PFSK-1 (cell line): ENCODE results near the gene PAPPA.

Experiments used
- FOXP2 ChIP-seq: optimal IDR thresholded peaks from 2 replicates; pipeline ENCODE3; 2011; ENCODE audit warnings: borderline replicate concordance, control low read depth, inconsistent platforms; ENCODE audit not compliant: insufficient read depth; ENCODE audit errors: extremely low read length, extremely low read depth
- POLR2AphosphoS5 ChIP-seq: IDR thresholded peaks from 2 replicates; pipeline ENCODE4 v1.6.1; 2012; ENCODE audit warnings: low read depth, mild to moderate bottlenecking, control low read depth, low read length, moderate library complexity
- SIN3A ChIP-seq: IDR thresholded peaks from 2 replicates; pipeline ENCODE4 v1.6.1; 2012; ENCODE audit warnings: mild to moderate bottlenecking, low read length, moderate library complexity, borderline replicate concordance; ENCODE audit not compliant: insufficient read depth
- TAF1 ChIP-seq: IDR thresholded peaks from 2 replicates; pipeline ENCODE4 v1.6.1; 2012; ENCODE audit warnings: low read length, control low read depth, borderline replicate concordance; ENCODE audit not compliant: insufficient read depth
- TF ChIP-seq, protein P1 (sequence below), 2 experiments: IDR thresholded peaks; 2 replicates each; pipeline versions ENCODE4 v1.6.1 to v1.8.0; 2011 to 2012; ENCODE audit warnings: low read depth in 2 of 2, low read length in 2 of 2, control low read depth in 1 of 2, inconsistent platforms in 1 of 2, mild to moderate bottlenecking in 1 of 2, moderate library complexity in 1 of 2; ENCODE audit not compliant: insufficient read depth in 1 of 2

Gene PAPPA

DNA sequence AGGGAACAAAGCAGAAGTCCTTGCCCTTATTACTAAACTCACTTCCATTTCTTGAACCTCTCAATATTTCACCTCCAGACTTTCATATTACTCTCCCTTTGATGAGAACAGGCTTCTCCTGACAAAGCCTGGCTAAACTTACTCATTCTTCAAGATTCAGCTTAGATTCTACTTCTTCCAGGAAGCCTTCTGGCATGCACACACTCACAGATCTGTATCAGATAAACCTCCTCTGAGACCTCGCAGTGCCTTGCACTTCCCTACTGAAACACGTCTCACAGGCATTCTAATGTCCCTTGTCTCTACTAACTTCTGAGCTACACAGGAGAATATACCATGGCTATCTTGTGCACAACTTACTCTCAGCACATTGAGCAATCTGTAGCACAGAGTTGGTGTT lies 16.6 kb upstream of the PAPPA start:
- TF ChIP-seq POLR2AphosphoS5 (no peak), TAF1 (no peak), FOXP2 (no peak), SIN3A (no peak)
- TF ChIP-seq, protein P1, sequence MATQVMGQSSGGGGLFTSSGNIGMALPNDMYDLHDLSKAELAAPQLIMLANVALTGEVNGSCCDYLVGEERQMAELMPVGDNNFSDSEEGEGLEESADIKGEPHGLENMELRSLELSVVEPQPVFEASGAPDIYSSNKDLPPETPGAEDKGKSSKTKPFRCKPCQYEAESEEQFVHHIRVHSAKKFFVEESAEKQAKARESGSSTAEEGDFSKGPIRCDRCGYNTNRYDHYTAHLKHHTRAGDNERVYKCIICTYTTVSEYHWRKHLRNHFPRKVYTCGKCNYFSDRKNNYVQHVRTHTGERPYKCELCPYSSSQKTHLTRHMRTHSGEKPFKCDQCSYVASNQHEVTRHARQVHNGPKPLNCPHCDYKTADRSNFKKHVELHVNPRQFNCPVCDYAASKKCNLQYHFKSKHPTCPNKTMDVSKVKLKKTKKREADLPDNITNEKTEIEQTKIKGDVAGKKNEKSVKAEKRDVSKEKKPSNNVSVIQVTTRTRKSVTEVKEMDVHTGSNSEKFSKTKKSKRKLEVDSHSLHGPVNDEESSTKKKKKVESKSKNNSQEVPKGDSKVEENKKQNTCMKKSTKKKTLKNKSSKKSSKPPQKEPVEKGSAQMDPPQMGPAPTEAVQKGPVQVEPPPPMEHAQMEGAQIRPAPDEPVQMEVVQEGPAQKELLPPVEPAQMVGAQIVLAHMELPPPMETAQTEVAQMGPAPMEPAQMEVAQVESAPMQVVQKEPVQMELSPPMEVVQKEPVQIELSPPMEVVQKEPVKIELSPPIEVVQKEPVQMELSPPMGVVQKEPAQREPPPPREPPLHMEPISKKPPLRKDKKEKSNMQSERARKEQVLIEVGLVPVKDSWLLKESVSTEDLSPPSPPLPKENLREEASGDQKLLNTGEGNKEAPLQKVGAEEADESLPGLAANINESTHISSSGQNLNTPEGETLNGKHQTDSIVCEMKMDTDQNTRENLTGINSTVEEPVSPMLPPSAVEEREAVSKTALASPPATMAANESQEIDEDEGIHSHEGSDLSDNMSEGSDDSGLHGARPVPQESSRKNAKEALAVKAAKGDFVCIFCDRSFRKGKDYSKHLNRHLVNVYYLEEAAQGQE (IDR thresholded peaks at IDR 0.05; ENCODE audit: insufficient read depth in 1 of 2, low read depth in 2 of 2, low read length in 2 of 2): no peak

DNA sequence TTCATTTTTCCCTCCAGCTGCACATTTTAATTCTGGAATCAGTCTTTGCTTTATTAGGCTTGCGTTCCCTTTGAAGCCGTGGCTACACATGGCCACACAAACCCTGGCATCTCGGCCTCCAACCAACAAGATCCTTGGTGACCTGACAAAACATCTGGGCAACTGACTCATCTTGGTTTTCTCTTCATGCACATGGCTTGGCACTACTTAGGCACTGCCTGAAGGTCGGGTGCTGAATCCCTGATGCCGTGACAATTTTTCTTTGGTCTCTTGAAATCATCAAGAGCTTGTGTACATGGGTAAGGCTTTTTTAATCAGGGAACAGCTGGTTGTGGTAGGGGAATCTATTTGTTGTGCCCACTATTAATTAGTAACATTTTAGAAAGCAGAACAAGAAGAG lies 16.0 kb upstream of the PAPPA start:
- TF ChIP-seq, protein P1 (IDR thresholded peaks at IDR 0.05; ENCODE audit: insufficient read depth in 1 of 2, low read depth in 2 of 2, low read length in 2 of 2): no peak
- TF ChIP-seq POLR2AphosphoS5: no peak
- TF ChIP-seq FOXP2: no peak
- TF ChIP-seq SIN3A: no peak
- TF ChIP-seq TAF1: no peak

DNA sequence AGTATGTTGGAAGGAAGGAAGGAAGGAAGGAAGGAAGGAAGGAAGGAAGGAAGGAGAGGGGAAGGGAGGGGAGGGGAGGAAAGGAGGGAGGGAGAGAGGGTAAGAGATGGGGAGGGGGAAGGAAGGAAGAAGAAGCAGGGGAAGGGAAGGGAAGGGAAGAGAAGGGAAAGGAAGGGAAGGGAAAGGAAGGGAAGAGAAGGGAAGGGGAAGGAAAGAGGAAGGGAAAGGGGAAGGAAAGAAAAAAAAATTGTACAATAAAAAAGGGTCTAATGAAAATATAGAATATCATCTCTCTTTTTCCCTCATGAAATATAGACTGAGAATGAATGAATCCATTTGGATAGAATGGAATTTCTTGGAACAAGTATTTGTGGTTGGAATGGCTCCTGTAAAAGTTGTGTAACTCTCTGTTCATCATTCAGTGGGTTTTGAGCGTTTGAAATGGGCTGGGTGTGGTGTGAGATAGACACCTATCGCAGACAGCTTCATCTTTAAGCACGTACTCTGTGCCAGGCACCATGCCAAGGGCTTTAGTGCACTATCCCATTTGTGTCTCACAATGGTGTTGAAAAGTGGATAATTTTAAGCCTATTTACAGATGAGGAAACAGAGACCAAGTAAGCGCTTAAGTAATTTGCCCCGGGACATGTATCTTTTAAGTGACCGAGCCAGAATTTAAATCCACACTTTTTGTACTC lies 11.6 kb upstream of the PAPPA start:
- TF ChIP-seq TAF1 (no peak), FOXP2 (no peak), SIN3A (no peak), POLR2AphosphoS5 (no peak)
- TF ChIP-seq, protein P1 (IDR thresholded peaks at IDR 0.05; ENCODE audit: insufficient read depth in 1 of 2, low read depth in 2 of 2, low read length in 2 of 2): no peak

DNA sequence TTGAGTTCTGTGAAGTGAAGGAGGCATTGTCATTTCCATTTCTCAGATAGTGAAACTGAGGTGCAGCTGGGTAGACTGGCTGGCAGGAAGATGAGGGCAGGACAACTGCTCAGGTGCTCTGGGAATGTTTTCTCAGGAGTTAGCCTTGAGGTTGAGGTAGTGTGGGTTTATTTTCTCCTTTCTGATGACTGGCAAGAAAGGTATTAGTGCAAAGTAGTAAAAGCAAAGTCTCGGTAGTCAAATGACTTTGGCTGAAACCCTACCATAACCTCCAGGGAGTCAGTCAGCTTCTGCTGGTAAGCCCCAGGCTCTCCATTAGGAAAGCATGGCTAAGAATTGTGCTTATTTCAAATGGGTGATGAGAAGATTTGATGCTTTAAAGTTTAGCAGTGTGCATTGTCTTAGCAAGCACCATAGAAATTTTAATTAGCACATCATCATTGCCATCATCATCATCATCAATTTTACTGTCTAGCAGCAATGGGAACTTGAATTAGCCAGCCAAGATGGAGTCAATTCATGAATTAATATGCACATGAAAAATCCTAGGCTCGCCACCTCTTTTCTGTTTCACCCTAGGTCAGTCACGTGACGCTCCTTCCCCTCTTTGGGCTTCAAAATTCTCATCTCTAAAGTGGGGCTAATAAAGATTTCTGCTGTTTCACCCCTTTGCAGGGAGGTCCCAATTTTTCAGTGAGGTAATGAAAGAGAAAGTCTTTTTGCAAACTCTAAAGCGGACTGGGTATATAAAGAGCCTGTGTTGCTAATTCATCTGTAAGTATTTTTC lies 10.7 kb upstream of the PAPPA start:
- no peak for TF ChIP-seq TAF1
- TF ChIP-seq SIN3A: no peak
- no peak for TF ChIP-seq FOXP2
- no peak for TF ChIP-seq POLR2AphosphoS5
- TF ChIP-seq, protein P1 (IDR thresholded peaks at IDR 0.05; ENCODE audit: insufficient read depth in 1 of 2, low read depth in 2 of 2, low read length in 2 of 2): no peak

DNA sequence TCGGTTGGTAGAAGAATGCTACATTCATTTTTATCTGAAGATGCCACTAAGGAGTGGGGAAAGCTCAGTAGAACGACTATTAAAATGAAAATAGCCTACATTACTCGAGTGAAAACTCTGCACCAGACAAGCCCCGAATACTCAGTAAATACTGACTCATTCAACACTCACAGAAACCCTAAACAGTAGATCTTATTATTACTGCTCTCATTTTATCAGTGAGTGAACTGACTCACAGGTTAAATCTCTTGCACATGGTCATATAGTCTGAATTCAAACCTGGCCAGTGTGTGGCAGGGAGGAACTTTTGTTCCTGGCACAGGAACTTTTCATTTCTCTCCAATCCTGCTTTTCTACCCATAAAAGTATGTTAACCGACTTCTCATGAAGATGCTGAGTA lies 9.6 kb upstream of the PAPPA start:
- TF ChIP-seq POLR2AphosphoS5 (no peak), SIN3A (no peak), FOXP2 (no peak), TAF1 (no peak)
- TF ChIP-seq, protein P1 (IDR thresholded peaks at IDR 0.05; ENCODE audit: insufficient read depth in 1 of 2, low read depth in 2 of 2, low read length in 2 of 2): no peak
